ENCODE measurements around the gene KRTAP13-4.
A peak's percentile ranks its signal among the peaks of the same experiment; 100 is the strongest.

Gene KRTAP13-4

GRCh38 chr21:30430170-30430655 is at the start of gene KRTAP13-4:
Gene KRTAP13-4 (plus strand): TSS chr21:30430220. CDS start chr21:30430276, 56 bp downstream.
- no peak for DNase-seq (ENCODE audit: low spot score)

- DNase-seq (ENCODE audit: low spot score): no peak
These were observed 47.8 kb upstream of the KRTAP13-4 start for GRCh38 chr21:30382201-30382600.

GRCh38 chr21:30391492-30392025 is 38.5 kb upstream of the KRTAP13-4 start:
- no peak for DNase-seq (ENCODE audit: low spot score)

- no peak for DNase-seq (ENCODE audit: low spot score)
These were observed 34.3 kb upstream of the KRTAP13-4 start, which contains the start of gene KRTAP13-1 for GRCh38 chr21:30395731-30396130. Gene KRTAP13-1 (plus strand): TSS chr21:30396031. CDS start chr21:30396087, 56 bp downstream.

GRCh38 chr21:30408782-30409494 is 21.1 kb upstream of the KRTAP13-4 start:
- peak; percentile 50 for DNase-seq (ENCODE audit: low spot score)

- no peak for DNase-seq (ENCODE audit: low spot score)
These were observed 14.0 kb upstream of the KRTAP13-4 start for GRCh38 chr21:30415993-30416392.

GRCh38 chr21:30425826-30426225 is 4.2 kb upstream of the KRTAP13-4 start, which contains the start of gene KRTAP13-3:
Gene KRTAP13-3 (minus strand): TSS chr21:30425926. CDS start chr21:30425912, 14 bp downstream.
- DNase-seq (ENCODE audit: low spot score): no peak

GRCh38 chr21:30426731-30427130 is 3.3 kb upstream of the KRTAP13-4 start:
- DNase-seq (ENCODE audit: low spot score): no peak

- peak; percentile 67 for DNase-seq (ENCODE audit: low spot score)
These were observed 4.1 kb downstream of the KRTAP13-4 start for GRCh38 chr21:30434033-30434631.

- DNase-seq (ENCODE audit: low spot score): no peak
These were observed 7.1 kb downstream of the KRTAP13-4 start for GRCh38 chr21:30437010-30437565.

- DNase-seq (ENCODE audit: low spot score): no peak
These were observed 10.0 kb downstream of the KRTAP13-4 start, which contains the start of gene KRTAP15-1 for GRCh38 chr21:30439975-30440374. Gene KRTAP15-1 (plus strand): TSS chr21:30440275. CDS start chr21:30440328, 53 bp downstream.

GRCh38 chr21:30443226-30443625 is 13.2 kb downstream of the KRTAP13-4 start:
- DNase-seq (ENCODE audit: low spot score): no peak

- no peak for DNase-seq (ENCODE audit: low spot score)
These were observed 14.2 kb downstream of the KRTAP13-4 start for GRCh38 chr21:30444204-30444603.

GRCh38 chr21:30447056-30447455 is 17.0 kb downstream of the KRTAP13-4 start:
- no peak for DNase-seq (ENCODE audit: low spot score)

GRCh38 chr21:30448514-30448913 is 18.5 kb downstream of the KRTAP13-4 start:
- no peak for DNase-seq (ENCODE audit: low spot score)

- peak; percentile 54 for DNase-seq (ENCODE audit: low spot score)
These were observed 33.7 kb downstream of the KRTAP13-4 start for GRCh38 chr21:30463713-30464112.

- DNase-seq (ENCODE audit: low spot score): no peak
These were observed 39.1 kb downstream of the KRTAP13-4 start for GRCh38 chr21:30468900-30469714.

GRCh38 chr21:30478004-30478403 is 48.0 kb downstream of the KRTAP13-4 start:
- DNase-seq (ENCODE audit: low spot score): no peak

- no peak for DNase-seq (ENCODE audit: low spot score)
These were observed 49.2 kb downstream of the KRTAP13-4 start for GRCh38 chr21:30479259-30479658.

- no peak for DNase-seq (ENCODE audit: low spot score)
These were observed 50.1 kb downstream of the KRTAP13-4 start, which contains the start of gene KRTAP19-1 for GRCh38 chr21:30480145-30480544. Gene KRTAP19-1 (minus strand): TSS chr21:30480367. CDS start chr21:30480317, 50 bp downstream.
